Amniotic epithelial cell (primary cell): ENCODE data around the gene RELA.
"Not testable (repeated sequence)": the region's sequence is repeated elsewhere in the genome, so short reads cannot be mapped to it uniquely, and the experiment has no call there.

Source experiments
- DNase-seq: peaks from one replicate; pipeline ENCODE4 v3.0.0-alpha.2; 2010; ENCODE audit warnings: low read depth

The RELA gene

GRCh38 chr11:65648997-65649493 is 13.7 kb downstream of the RELA start:
- no peak for DNase-seq

GRCh38 chr11:65646958-65647701 is 15.6 kb downstream of the RELA start:
- DNase-seq, result peak; percentile 55

- DNase-seq, result no peak
These were observed 16.3 kb downstream of the RELA start for GRCh38 chr11:65646288-65646957.

GRCh38 chr11:65645710-65646109 is 17.0 kb downstream of the RELA start:
- DNase-seq, result peak; percentile 39

GRCh38 chr11:65644837-65645236 is 17.9 kb downstream of the RELA start:
- no peak for DNase-seq

GRCh38 chr11:65643971-65644370 is 18.7 kb downstream of the RELA start:
- peak; percentile 17 for DNase-seq

DNA sequence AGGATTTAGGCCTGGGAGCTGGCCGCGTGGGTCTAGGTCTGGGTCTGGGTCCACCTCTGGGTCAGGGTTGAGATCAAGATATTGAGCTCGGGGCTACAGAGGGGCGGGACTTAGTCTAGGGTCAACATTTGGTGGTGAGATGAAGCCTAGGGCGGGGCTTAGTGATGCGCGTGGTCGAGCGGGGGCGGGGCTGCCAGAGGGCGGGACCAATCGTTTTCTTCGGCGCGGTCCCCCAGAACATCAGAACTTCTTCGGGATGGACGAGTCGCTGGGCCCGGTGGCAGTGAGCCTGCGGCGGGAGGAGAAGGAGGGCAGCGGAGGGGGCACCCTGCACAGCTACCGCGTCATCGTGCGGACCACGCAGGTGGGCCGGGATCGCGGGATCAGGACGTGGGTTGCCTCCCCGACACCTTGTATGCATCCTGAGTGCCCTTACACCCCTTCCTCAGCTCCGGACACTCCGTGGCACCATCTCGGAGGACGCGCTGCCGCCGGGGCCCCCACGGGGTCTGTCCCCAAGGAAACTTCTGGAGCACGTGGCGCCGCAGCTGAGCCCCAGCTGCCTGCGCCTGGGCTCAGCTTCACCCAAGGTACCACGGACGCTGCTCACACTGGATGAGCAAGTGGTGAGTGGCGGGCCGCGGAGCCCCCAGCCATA is 20.6 kb downstream of the RELA start:
- no peak for DNase-seq

DNA sequence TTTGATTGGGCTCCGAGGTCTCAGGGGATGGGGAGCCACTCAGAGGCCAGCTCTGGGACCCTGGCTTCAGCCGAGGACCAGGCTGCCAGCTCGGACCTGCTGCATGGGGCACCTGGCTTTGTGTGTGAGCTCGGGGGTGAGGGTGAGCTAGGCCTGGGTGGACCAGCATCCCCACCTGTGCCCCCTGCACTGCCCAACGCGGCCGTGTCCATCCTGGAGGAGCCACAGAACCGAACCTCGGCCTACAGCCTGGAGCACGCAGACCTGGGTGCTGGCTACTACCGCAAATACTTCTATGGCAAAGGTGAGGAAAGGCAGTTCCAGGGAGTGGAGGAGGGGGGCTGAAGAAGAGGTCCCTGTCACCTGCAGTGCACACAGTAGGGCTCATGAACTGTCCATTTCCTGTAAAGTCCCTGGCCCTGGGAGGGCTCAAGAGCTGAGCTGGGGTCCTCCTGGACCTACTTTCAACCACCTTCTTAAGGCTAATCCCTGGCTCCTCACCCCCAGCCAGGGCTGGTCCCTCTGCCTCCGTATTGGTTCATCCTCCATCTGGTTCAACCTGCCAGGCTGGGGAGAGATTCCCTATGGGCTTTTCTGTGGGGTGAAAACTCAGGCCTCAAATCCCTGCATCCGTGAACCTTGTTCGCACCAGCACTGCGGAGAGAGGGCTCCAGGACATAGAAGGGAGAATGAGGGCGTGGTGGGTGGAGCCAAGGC is 21.3 kb downstream of the RELA start:
- no peak for DNase-seq

GRCh38 chr11:65640483-65641296 is 22.0 kb downstream of the RELA start:
- DNase-seq, result no peak

GRCh38 chr11:65639623-65640482 is 22.9 kb downstream of the RELA start:
- no peak for DNase-seq

- not testable (repeated sequence) for DNase-seq
These were observed 23.5 kb downstream of the RELA start for GRCh38 chr11:65639228-65639597.

DNA sequence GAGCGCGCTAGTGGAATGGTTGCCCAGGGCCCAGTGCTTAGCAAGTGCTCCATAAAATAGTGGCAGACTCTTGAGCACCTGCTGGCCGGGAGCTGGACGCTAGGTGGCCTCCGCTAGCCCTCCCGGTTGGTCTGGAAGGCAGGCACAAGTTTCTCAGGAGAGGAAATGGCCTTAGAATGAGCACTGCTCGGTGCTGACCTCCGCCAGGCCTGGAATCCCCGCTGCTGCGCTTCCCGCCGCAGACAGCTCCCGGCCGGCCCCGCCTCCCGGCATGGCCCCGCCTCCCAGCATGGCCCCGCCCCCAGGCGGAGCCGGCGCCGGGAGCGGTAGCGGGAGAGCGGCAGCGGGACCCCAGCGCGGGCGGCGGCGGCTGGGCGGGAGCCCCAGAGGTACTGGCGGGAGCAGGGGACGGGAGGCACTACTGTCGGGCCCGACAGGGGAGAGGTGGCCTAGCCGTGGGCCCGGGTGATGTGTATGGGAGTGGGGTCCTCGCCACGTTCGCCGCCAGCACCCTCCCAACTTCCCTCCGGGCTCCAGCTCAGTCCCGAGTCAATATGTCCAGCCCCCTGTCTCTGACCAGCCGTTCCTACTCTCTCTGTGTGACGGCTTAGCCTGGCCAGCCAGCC is 24.8 kb downstream of the RELA start, which contains the start of gene SIPA1:
Gene SIPA1, plus strand, starts transcription at position 308 of the 626 bp plus-strand sequence. CDS start 2,821 bp downstream, outside the sequence.
- peak; percentile 89 for DNase-seq

DNA sequence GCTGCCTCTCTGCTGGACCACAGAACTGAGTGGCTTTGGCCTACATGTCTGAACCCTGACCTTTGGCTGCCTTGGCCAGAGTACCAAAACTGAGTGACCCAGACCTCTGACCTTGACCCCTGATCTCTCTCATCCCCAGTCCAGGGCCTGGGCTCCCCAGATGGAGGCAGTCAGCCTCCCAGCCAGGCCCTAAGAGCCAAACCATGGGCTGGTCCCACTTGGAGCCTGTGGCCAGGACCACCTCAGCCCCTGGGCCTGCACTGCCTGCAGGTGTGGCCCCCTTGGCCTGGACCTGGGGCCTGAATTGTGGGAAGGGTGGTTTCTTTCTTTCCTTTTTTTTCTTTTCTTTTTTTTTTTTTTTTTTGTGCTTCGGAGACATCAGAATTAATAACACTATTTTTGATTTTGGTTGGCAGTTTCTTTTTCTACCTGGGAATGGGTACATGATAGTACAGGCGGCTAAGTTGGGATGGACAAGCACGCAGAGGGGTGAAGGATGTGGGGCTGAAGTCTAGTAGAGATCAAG is 25.6 kb downstream of the RELA start:
- no peak for DNase-seq

DNA sequence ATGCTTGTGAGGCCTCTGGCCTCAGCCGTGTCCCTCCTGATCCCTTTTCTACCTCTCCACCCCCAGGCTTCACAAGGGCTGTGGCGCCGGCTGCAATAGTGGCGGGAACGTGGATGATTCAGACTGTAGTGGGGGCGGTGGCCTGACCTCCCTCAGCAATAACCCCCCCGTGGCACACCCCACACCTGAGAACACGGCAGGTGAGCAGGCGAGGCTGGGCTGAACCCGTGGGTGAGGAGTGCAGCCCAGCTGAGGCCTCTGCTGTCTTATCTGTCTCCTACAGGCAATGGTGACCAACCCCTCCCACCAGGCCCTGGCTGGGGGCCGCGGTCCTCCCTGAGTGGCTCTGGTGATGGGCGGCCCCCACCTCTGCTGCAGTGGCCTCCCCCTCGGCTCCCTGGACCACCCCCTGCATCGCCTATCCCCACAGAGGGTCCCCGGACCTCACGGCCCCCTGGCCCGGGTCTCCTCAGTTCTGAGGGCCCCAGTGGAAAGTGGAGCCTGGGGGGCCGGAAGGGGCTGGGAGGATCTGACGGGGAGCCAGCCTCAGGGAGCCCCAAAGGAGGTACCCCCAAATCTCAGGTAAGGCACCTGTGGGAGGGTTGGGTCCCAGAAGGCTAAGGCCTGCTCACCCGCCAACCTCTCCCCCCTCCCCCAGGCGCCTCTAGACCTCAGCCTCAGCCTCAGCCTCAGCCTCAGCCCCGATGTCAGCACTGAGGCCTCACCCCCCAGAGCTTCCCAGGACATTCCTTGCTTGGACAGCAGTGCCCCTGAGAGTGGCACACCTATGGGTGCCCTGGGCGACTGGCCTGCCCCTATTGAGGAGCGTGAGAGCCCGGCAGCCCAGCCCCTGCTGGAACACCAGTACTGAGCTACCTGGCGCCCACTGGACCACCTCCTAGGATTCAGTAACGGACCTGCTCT is 26.3 kb downstream of the RELA start:
- no peak for DNase-seq

DNA sequence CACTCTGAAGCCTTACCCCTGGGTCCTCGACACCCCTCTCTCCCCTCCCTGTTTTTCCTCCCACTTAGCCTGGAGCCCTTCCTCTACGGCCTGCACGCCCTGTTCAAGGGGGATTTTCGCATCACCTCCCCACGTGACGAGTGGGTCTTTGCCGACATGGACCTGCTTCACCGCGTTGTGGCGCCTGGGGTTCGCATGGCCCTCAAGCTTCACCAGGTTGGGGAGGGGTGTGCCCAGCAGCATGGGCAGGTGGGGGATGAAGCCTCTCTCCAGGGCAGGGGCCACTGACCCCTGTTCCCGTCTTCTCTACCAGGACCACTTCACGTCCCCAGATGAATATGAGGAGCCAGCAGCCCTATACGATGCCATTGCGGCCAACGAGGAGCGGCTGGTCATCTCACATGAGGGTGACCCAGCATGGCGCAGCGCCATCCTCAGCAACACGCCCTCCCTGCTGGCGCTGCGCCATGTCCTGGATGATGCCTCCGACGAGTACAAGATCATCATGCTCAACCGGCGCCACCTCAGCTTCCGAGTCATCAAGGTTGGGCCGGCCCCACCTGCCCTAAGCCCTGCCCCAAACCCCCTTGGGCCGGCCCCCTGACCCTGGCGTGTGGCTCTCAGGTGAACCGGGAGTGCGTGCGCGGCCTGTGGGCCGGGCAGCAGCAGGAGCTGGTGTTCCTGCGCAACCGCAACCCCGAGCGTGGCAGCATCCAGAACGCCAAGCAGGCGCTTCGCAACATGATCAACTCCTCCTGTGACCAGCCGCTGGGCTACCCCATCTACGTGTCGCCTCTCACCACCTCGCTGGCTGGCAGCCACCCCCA is 27.6 kb downstream of the RELA start:
- no peak for DNase-seq

- no peak for DNase-seq
These were observed 28.3 kb downstream of the RELA start for GRCh38 chr11:65634440-65634839.

GRCh38 chr11:65634109-65634436 is 28.6 kb downstream of the RELA start:
- DNase-seq, result no peak
